ENCODE measurements around the gene ZFAND5. TPM values are rescaled to one million over a fixed set of nuclear protein-coding genes. Genes with fewer than 3 reads are reported as not detected.

ZFAND5 gene
- total RNA-seq (2022; extraction: Qiagen RNA extraction; ENCODE audit: low read depth) = 141 to 182 TPM (median 154 TPM) in 5 replicates

DNA sequence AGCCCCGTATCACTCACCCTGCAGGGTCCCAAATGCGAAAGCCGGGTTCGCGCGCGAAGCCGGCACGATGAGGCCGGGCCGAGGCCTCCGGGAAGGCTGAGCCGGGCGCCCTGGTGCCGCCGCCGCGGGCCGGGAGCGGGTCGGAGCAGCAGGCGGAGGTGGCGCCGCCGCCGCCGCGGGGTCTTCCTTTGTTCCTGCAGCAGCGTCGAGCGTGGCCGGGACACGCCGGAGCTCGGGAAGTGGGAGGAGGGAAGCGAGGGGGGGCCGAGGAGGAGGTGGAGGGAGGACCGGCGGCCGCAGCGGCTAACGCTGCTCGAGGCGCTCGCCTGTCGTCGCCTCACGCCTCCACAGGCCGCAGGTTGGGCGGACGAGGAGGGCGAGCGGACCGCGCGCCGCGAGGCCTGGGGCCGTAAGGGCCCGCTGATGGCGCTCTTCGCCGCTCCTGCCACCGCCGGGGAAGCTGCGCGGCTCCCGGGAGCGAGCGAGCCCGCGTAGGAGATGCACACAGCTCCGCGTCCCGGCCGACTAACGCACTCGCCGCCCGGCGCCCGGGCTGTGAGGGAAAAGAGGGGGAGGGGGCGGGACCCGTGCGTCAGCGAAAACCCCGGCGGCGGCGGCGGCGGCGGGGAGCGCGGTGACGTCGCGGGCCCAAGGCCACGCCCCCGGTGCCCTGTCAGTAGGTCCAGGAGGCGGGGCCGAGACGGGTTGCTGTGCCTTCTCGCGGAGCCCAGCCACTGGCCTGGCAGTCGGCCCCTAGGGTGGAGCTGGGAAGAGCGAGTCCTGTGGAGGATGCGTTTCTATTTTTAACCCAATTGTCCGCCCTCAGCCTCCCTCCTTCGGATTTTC, at the start of gene ZFAND5:
ZFAND5 (minus strand) TSS at position 530 of the 846 bp plus-strand sequence. CDS start 4,430 bp downstream, outside the sequence.

Other genes starting within 250 kb of the ZFAND5 start
- gene GDA, start 215.8 kb downstream of the ZFAND5 start, total RNA-seq (2022; extraction: Qiagen RNA extraction; ENCODE audit: low read depth) = 1.1 to 1.7 TPM (median 1.2 TPM) in 5 replicates
- gene TMC1, start 156.4 kb upstream of the ZFAND5 start, total RNA-seq (2022; extraction: Qiagen RNA extraction; ENCODE audit: low read depth) = 0.05 to 0.14 TPM in 2 of 5 replicates, not detected in the others